ENCODE measurements around the gene ZNF208.

DNA sequence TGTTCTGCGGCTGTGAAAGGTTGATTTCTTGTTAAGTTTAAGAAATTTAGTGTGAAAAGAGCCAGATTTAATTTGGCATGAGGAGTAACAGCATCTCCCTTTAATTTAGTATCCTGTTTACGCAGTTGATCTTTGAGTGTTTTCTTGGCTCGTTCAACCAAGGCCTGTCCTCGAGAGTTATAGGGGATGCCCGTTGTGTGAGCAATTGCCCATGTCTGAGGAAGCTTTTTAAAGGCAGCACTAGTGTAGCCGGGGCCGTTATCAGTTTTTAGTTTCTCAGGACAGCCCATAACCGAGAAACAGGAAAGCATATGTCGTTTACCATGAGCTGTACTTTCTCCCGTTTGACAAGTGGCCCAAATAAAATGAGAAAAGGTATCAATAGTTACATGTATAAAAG lies 127.2 kb downstream of the ZNF208 start:
- TF ChIP-seq, protein P1, sequence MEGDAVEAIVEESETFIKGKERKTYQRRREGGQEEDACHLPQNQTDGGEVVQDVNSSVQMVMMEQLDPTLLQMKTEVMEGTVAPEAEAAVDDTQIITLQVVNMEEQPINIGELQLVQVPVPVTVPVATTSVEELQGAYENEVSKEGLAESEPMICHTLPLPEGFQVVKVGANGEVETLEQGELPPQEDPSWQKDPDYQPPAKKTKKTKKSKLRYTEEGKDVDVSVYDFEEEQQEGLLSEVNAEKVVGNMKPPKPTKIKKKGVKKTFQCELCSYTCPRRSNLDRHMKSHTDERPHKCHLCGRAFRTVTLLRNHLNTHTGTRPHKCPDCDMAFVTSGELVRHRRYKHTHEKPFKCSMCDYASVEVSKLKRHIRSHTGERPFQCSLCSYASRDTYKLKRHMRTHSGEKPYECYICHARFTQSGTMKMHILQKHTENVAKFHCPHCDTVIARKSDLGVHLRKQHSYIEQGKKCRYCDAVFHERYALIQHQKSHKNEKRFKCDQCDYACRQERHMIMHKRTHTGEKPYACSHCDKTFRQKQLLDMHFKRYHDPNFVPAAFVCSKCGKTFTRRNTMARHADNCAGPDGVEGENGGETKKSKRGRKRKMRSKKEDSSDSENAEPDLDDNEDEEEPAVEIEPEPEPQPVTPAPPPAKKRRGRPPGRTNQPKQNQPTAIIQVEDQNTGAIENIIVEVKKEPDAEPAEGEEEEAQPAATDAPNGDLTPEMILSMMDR (IDR thresholded peaks at IDR 0.05; ENCODE audit: low read depth, low read length, missing input control), result no peak
- TF ChIP-seq TAF1 (conservative IDR thresholded peaks at IDR 0.05), result no peak
- TF ChIP-seq, protein P2, sequence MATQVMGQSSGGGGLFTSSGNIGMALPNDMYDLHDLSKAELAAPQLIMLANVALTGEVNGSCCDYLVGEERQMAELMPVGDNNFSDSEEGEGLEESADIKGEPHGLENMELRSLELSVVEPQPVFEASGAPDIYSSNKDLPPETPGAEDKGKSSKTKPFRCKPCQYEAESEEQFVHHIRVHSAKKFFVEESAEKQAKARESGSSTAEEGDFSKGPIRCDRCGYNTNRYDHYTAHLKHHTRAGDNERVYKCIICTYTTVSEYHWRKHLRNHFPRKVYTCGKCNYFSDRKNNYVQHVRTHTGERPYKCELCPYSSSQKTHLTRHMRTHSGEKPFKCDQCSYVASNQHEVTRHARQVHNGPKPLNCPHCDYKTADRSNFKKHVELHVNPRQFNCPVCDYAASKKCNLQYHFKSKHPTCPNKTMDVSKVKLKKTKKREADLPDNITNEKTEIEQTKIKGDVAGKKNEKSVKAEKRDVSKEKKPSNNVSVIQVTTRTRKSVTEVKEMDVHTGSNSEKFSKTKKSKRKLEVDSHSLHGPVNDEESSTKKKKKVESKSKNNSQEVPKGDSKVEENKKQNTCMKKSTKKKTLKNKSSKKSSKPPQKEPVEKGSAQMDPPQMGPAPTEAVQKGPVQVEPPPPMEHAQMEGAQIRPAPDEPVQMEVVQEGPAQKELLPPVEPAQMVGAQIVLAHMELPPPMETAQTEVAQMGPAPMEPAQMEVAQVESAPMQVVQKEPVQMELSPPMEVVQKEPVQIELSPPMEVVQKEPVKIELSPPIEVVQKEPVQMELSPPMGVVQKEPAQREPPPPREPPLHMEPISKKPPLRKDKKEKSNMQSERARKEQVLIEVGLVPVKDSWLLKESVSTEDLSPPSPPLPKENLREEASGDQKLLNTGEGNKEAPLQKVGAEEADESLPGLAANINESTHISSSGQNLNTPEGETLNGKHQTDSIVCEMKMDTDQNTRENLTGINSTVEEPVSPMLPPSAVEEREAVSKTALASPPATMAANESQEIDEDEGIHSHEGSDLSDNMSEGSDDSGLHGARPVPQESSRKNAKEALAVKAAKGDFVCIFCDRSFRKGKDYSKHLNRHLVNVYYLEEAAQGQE (IDR thresholded peaks at IDR 0.05), result no peak
- no peak for TF ChIP-seq FOXA1 (IDR thresholded peaks at IDR 0.05)
- TF ChIP-seq JUND (IDR thresholded peaks at IDR 0.05), result no peak
- TF ChIP-seq NR2F2 (IDR thresholded peaks at IDR 0.05), result no peak
- TF ChIP-seq GABPA (IDR thresholded peaks at IDR 0.05 in 1 of 2, conservative IDR thresholded peaks at IDR 0.05 in 1 of 2), result no peak
- TF ChIP-seq YY1 (IDR thresholded peaks at IDR 0.05), result no peak

Data from liver (tissue), 3 donors.